Renal pelvis (tissue), 4 donors: ENCODE measurements around the gene LRRC8B. TPM values are rescaled to one million over a fixed set of nuclear protein-coding genes. Genes with fewer than 3 reads are reported as not detected.
"Not testable (repeated sequence)": the region's sequence is repeated elsewhere in the genome, so short reads cannot be mapped to it uniquely, and the experiment has no call there.

ENCODE experiments used
- DNase-seq: peaks from one replicate; pipeline ENCODE4 v3.0.0-alpha.2; 2013
- polyA plus RNA-seq, 3 donors: library from polyadenylated mRNA; unstranded; fragments of 120-200 nt; gene quantifications; one replicate each; pipeline ENCODE4 v1.2.1, GENCODE V29; 2013; ENCODE audit not compliant: insufficient read length in 3 of 3

The LRRC8B gene
- polyA plus RNA-seq, 3 donors = 6.9 to 10.7 (median 8.9) TPM

- no peak for DNase-seq
Observed at GRCh38 chr1:89606227-89606980, 81.8 kb downstream of the LRRC8B start.

GRCh38 chr1:89607156-89607555 lies 82.5 kb downstream of the LRRC8B start:
- no peak for DNase-seq

GRCh38 chr1:89607586-89608318 lies 83.1 kb downstream of the LRRC8B start:
- no peak for DNase-seq

- DNase-seq = no peak
Observed at GRCh38 chr1:89608319-89608983, 83.8 kb downstream of the LRRC8B start.

DNA sequence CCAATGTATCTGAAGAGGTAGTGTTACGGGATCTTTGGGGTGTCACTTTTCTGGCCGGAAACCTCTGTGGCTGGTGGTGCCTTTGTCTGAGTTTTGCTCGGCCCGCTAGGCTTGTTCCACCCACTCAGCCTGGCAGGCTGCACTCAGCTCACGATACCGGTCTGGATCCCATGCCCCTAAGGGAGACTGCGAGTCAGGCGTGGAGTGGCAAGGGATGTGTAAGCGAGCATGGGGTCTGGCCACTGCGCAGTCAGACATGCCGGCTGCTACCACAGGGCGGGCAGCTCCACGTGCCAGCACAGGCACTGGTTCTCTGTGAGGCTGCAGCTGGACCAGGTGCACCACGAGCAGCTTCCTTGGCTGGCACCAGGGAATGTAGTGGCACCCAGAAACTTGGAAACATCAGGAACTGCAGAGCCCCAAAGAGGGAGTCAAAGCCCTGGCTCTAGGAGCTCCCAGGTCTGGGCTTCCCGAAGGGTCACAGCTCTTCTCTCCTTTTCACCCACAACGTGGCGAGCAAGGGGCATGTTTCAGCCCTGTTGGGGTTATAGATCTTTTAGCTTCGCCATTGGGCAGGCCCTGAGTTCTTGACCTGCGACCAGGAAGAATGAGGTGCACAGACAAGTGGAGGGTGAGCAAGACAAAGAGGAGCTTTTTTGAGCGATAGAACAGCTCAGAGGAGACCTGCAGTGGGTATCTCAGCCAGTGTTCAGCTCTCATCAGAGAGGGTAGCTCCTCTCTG lies 84.5 kb downstream of the LRRC8B start:
- DNase-seq = no peak

- no peak for DNase-seq
Observed at GRCh38 chr1:89609781-89610456, 85.3 kb downstream of the LRRC8B start.

DNA sequence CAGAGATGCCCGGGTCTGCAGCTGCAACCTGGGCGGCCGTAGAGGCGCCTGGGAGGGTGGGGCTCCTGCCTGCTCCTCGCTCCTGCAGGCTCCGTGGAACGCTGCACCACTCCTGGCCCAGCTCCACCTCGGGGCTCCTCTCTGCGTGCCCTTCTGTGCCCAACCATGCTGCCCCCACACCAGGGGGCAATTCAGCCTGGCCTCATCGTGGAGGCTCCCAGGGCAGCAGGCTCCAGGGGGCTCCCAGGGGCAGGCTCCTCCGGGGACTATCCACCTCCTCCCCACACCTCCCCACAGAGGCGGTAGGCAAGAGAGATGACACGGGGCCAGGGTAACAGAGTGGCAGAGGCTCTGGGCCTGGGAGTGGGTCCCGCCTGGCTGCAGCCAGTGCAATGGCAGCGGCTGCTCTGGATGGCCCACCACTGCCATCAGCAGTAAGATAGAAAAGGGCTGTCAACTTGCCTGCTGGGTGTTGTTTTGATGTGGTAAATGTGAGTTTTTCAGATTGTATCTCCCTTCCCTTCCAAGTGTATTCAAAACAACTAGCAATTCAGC lies 85.9 kb downstream of the LRRC8B start:
- DNase-seq = no peak

DNA sequence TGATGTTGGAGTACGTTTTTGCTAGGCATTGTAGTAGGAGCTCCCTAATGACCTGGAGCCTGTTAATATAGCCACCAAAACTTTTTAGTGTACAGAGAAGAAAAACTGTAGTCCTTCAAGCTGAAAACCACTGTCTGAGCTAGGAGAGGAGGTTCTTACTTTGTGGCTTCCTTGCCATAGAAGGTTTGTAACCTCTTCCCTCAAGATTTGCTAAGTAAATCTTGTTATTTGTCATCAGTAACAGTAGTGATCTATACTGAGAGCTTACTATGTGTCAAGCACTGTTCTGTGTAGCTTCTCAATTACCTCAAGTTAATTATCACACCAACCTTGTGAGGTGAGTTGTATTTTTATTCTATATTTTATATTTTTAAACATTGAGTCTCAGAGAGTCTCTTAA lies 87.1 kb downstream of the LRRC8B start:
- DNase-seq = no peak

DNA sequence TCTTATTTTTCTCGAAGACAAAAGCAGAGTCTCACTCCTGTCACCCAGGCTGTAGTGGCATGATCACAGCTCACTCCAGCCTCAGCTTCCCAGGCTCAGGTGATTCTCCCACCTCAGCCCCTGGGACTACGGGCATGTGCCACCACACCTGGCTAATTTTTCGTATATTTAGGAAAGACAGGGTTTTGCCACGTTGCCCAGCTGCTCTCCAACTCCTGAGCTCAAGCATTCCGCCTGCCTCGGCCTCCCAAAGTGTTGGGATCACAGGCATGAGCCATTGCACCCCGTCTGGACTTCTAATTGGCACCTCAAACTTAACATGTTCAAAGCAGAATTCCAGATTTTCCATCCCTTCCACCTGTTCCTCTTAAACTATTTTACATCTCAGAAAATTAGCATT lies 89.3 kb downstream of the LRRC8B start:
- DNase-seq = no peak

GRCh38 chr1:89615676-89616598 lies 91.3 kb downstream of the LRRC8B start:
- DNase-seq = no peak

- no peak for DNase-seq
Observed at GRCh38 chr1:89616844-89617627, 92.4 kb downstream of the LRRC8B start.

DNA sequence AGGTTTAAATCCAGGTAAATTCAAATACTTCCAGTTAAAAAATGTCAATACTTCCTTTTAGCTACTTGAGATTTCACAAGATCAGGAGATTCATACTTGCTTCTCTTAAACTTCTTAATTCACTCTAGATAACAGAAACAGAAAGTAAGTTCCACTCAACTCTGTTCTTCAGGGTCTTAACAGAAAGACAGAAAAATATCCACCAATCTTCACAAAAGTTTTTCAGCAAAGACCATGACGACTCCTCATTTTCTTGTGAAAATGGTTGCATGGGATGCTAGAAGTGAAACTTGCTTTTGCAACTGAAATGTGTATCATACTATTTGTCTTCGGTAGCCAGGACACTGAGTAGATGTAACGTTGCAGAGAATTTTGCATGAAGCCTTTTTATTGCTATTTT lies 96.0 kb downstream of the LRRC8B start:
- no peak for DNase-seq

- no peak for DNase-seq
Observed at GRCh38 chr1:89622895-89623294, 98.3 kb downstream of the LRRC8B start.

DNA sequence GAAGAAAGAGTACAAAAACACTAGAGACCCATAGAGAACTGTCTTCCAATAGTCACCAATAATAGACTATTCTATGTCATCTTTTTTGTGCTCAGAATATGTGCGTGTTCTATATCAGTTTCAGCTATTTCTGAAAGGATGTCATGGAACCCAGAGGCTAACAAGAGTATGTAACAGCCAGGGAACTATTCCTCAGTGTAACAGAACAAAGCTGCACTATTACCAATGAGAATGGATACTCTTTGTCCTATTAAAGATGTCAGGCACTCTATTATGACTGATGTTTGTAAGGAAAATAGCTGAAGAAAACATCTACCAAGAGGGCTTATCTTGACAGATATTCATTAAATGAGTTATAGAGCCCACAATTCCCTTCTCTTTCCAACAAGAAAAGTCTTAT lies 99.7 kb downstream of the LRRC8B start:
- no peak for DNase-seq

DNA sequence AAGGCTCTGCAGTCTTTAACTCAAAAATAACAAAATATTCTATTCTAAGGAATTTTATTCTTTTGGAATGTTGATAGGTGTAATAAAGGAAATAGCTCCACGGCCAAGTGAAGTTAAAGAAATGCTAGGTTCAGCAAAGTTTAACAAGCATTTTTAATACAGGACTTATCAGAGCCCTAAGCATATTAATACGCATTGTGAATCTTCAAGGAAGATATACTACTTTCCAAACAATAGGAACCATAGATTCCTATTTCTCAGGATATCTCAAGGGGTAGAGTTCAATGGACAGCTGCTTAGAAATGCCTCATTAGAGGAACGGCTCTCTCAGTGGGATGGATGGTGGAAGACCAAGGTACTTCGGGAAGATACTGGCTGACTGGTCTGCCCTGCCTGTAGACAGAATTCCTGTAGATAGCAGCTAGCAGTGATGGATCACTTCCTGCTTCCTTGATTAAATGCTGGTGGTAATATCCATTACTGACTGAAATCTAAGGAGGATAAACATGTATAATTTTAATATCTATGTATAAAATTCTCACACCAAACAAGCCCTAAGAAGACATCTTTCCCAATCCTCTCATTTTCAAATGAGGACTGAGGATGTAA lies 100.2 kb downstream of the LRRC8B start:
- DNase-seq = no peak

GRCh38 chr1:89627596-89627962 lies 103.0 kb downstream of the LRRC8B start:
- DNase-seq = no peak

GRCh38 chr1:89629146-89629545 lies 104.5 kb downstream of the LRRC8B start:
- DNase-seq = no peak

- not testable (repeated sequence) for DNase-seq
Observed at GRCh38 chr1:89629600-89629999, 105.0 kb downstream of the LRRC8B start.

DNA sequence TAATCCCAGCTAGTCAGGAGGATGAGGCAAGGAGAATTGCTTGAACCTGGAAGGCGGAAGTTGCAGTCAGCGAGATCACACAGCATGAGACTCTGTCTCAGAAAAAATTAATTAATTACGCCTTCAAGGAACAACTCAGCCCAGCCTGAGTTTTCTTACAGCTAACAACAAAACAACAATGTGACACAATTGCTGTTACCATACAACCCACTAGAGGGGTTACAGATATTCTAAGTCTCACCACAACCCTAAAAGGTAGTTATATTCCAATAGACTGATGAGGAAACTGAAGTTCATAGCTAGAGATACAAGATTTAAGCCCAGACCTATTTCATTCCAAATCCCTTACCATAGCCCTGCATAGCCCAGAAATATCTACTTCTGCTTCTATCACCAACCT lies 105.4 kb downstream of the LRRC8B start:
- no peak for DNase-seq
